H1 (cell line): ENCODE measurements around the gene ATP5ME.
"Not testable (repeated sequence)": the region's sequence is repeated elsewhere in the genome, so short reads cannot be mapped to it uniquely, and the experiment has no call there.

ENCODE experiments used
- EGR1 ChIP-seq: IDR thresholded peaks from 2 replicates; pipeline ENCODE4 v1.6.1; 2011; ENCODE audit warnings: low read depth, low read length, borderline replicate concordance
- EZH2 ChIP-seq: fragments of 200-600 bp; sonication (generic); IDR thresholded peaks from 2 replicates; pipeline ENCODE4 v1.7.1; 2012; ENCODE audit warnings: low read depth, mild to moderate bottlenecking, moderate library complexity, low read length, inconsistent platforms; ENCODE audit not compliant: severe bottlenecking
- POLR2A ChIP-seq, 2 experiments: IDR thresholded peaks; 1 replicate in 1 of 2; 2 replicates in 1 of 2; pipeline ENCODE4 v1.6.1; 2011; ENCODE audit warnings: low read depth in 2 of 2, low read length in 2 of 2, mild to moderate bottlenecking in 2 of 2; ENCODE audit errors: control extremely low read depth in 1 of 2
- RXRA ChIP-seq: IDR thresholded peaks from 2 replicates; pipeline ENCODE4 v1.6.1; 2011; ENCODE audit warnings: low read depth, mild to moderate bottlenecking, low read length, moderate library complexity; ENCODE audit not compliant: insufficient read depth
- SRF ChIP-seq: IDR thresholded peaks from 2 replicates; pipeline ENCODE4 v1.6.1; 2011; ENCODE audit warnings: mild to moderate bottlenecking, low read depth, low read length, moderate library complexity
- TBP ChIP-seq: IDR thresholded peaks from 2 replicates; pipeline ENCODE4 v1.6.1; 2011; ENCODE audit warnings: low read depth, low read length, improper control_type of control experiment

DNA sequence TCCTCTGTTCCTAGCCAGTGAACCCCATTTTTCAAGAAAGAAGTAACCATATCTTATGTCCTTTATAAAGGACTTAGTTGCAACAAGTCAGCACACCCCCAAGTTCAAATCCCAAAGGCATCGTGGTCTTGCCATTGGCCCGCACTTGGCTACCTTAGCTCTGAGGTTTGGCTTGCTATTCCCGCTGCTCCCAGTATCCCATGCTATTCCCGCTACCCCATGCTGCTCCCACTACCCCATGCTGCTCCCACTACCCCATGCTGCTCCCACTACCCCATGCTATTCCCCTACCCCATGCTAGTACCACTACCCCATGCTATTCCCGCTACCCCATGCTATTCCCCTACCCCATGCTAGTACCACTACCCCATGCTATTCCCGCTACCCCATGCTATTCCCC, 5.9 kb downstream of the ATP5ME start:
- not testable (repeated sequence) for TF ChIP-seq SRF; RXRA; EZH2; POLR2A (IDR thresholded peaks at IDR 0.05; ENCODE audit: control extremely low read depth in 1 of 2, low read depth in 2 of 2, low read length in 2 of 2); TBP; EGR1
